MM.1S (cell line): Measurements from ENCODE around the gene RASGRP1.

Source experiments
- DNase-seq: peaks from one replicate; pipeline ENCODE4 v3.0.0-alpha.2; 2015
- H2AFZ ChIP-seq: fragments of 300-600 bp; sonication (generic); 2 replicates; pipeline ENCODE4 v1.6.0; 2016; ENCODE audit warnings: antibody characterized with exemption, low read length
- H3F3A ChIP-seq: fragments of 300-600 bp; sonication (generic); 2 replicates; pipeline ENCODE4 v1.6.1; 2016; ENCODE audit warnings: mild to moderate bottlenecking, antibody characterized with exemption, low read length, moderate library complexity, mixed read lengths; ENCODE audit not compliant: insufficient read depth
- H3K27ac ChIP-seq: fragments of 300-600 bp; sonication (generic); 2 replicates; pipeline ENCODE4 v1.5.1; 2016; ENCODE audit warnings: mild to moderate bottlenecking, low read length
- H3K27me3 ChIP-seq: fragments of 300-600 bp; sonication (generic); replicated peaks from 2 replicates; pipeline ENCODE4 v1.6.0; 2016; ENCODE audit warnings: low read length; ENCODE audit not compliant: insufficient read depth
- H3K36me3 ChIP-seq: fragments of 300-600 bp; sonication (generic); replicated peaks from 2 replicates; pipeline ENCODE4 v1.6.1; 2016; ENCODE audit warnings: mild to moderate bottlenecking, low read length, mixed read lengths; ENCODE audit not compliant: insufficient read depth
- H3K4me1 ChIP-seq: fragments of 300-600 bp; sonication (generic); 2 replicates; pipeline ENCODE4 v1.6.1; 2016; ENCODE audit warnings: low read length, mixed read lengths
- H3K4me2 ChIP-seq: fragments of 300-600 bp; sonication (generic); 2 replicates; pipeline ENCODE4 v1.6.0; 2016; ENCODE audit warnings: low read depth, low read length
- H3K4me3 ChIP-seq: fragments of 300-600 bp; sonication (generic); 2 replicates; pipeline ENCODE4 v1.5.1; 2016; ENCODE audit warnings: low read length, mixed read lengths
- H3K79me2 ChIP-seq: fragments of 300-600 bp; sonication (generic); 2 replicates; pipeline ENCODE4 v1.6.1; 2016; ENCODE audit warnings: mixed run types, low read length, mixed read lengths
- H3K9ac ChIP-seq: fragments of 300-600 bp; sonication (generic); 2 replicates; pipeline ENCODE4 v1.6.1; 2016; ENCODE audit warnings: low read length, mixed read lengths
- H3K9me2 ChIP-seq: fragments of 300-600 bp; sonication (generic); replicated peaks from 2 replicates; pipeline ENCODE4 v1.6.1; 2016; ENCODE audit warnings: mild to moderate bottlenecking, low read length, mixed read lengths; ENCODE audit not compliant: insufficient read depth
- H3K9me3 ChIP-seq: fragments of 300-600 bp; sonication (generic); replicated peaks from 2 replicates; pipeline ENCODE4 v1.6.1; 2016; ENCODE audit warnings: mild to moderate bottlenecking, low read length, mixed read lengths; ENCODE audit not compliant: insufficient read depth
- H4K20me1 ChIP-seq: fragments of 300-600 bp; sonication (generic); 2 replicates; pipeline ENCODE4 v1.6.1; 2016; ENCODE audit warnings: mild to moderate bottlenecking, low read length, moderate library complexity, mixed read lengths; ENCODE audit not compliant: insufficient read depth
- EZH2 ChIP-seq: fragments of 300-600 bp; sonication (generic); optimal IDR thresholded peaks from 2 replicates; pipeline ENCODE3; 2017; ENCODE audit warnings: low read depth, mild to moderate bottlenecking, antibody characterized with exemption, low read length, mixed read lengths
- EZH2phosphoT487 ChIP-seq: fragments of 300-600 bp; sonication (generic); IDR thresholded peaks from 2 replicates; pipeline ENCODE4 v1.6.1; 2018; ENCODE audit warnings: antibody characterized with exemption, low read length
- TF ChIP-seq, protein P1 (sequence below): fragments of 300-600 bp; sonication (generic); IDR thresholded peaks from 2 replicates; pipeline ENCODE4 v1.5.1; 2016; ENCODE audit warnings: antibody characterized with exemption, low read length, mixed read lengths

Gene RASGRP1

DNA sequence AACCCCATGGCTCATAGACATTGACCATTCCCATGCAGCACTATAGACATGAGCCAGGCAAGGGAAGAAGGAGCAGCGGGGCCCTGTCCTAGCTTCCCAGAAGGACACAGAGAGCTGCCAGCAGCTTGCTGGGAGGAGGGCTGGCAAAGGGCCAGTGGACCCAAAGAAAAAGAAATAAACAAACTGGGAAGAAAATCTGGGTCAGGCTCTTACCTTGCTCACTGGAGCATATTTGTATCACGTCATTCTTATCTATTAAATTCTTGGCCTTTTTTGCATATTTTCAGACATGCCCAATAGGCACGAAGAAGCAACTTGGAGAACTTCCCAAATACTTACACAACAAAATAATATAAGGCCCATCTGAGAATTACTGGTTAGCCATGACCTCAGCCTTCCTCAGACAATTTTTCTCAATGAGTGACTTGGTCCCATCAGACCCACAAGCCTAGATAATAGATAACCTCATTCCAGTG, 28.4 kb downstream of the RASGRP1 start:
- Histone ChIP-seq H3K9ac (no peak overlapping the region), H3K27me3 (no peaks in the 10 kb centered on the region), H3F3A (no peaks in the 10 kb centered on the region), H3K4me1 (no peaks in the 10 kb centered on the region), H2AFZ (no peak overlapping the region), H3K4me2 (no peak overlapping the region), H4K20me1 (no peaks in the 10 kb centered on the region), H3K27ac (no peak overlapping the region), H3K4me3 (no peak overlapping the region), H3K79me2 (no peaks in the 10 kb centered on the region), H3K9me2 (no peaks in the 10 kb centered on the region), H3K36me3 (no peaks in the 10 kb centered on the region), H3K9me3 (no peaks in the 10 kb centered on the region)
- TF ChIP-seq, protein P1, sequence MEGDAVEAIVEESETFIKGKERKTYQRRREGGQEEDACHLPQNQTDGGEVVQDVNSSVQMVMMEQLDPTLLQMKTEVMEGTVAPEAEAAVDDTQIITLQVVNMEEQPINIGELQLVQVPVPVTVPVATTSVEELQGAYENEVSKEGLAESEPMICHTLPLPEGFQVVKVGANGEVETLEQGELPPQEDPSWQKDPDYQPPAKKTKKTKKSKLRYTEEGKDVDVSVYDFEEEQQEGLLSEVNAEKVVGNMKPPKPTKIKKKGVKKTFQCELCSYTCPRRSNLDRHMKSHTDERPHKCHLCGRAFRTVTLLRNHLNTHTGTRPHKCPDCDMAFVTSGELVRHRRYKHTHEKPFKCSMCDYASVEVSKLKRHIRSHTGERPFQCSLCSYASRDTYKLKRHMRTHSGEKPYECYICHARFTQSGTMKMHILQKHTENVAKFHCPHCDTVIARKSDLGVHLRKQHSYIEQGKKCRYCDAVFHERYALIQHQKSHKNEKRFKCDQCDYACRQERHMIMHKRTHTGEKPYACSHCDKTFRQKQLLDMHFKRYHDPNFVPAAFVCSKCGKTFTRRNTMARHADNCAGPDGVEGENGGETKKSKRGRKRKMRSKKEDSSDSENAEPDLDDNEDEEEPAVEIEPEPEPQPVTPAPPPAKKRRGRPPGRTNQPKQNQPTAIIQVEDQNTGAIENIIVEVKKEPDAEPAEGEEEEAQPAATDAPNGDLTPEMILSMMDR, result no peak
- TF ChIP-seq EZH2 (no peak), EZH2phosphoT487 (no peak)
- DNase-seq, result no peak

DNA sequence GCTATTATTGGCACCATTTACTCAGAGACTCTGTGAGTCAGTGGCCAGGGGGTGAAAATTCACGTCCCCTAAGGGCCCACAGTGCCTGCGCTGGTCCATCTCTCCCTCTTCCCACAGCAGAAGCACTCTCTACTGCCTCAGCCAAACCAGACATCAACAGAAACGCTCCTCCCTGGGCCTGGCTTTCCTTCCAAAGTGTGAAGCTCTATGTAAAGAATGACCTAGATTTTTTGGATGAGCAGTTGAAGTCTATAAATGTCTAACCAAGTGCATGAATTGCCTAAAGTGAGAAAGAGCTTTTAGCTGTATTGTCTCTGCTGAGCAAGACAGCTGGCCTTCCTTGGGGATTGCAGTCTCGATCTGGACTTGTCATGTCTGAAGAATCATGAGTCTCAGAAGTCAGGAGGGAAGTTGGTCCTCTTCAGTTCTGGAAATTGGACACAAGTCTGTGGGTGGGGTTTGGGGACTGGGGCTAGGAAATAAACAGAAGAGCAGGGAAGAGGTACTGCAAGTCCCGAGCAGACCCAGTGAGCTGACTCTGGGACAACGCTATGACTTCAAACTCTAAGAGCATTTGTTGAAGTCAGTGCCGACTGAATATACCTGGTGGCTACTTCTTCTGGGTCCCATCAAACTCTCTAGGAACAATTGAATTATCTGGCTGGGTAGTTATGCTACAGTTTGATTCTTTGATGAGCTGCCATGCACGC, 29.0 kb downstream of the RASGRP1 start:
- H3K27ac ChIP-seq, result no peak overlapping the region
- no peaks in the 10 kb centered on the region for H3F3A ChIP-seq
- H3K79me2 ChIP-seq, result no peaks in the 10 kb centered on the region
- no peak overlapping the region for H2AFZ ChIP-seq
- no peaks in the 10 kb centered on the region for H3K9me3 ChIP-seq
- TF ChIP-seq, protein P1, result no peak
- TF ChIP-seq EZH2 (no peak), EZH2phosphoT487 (no peak)
- DNase-seq, result no peak
- H4K20me1 ChIP-seq, result no peaks in the 10 kb centered on the region
- no peak overlapping the region for H3K4me3 ChIP-seq
- no peaks in the 10 kb centered on the region for H3K4me1 ChIP-seq
- no peaks in the 10 kb centered on the region for H3K9me2 ChIP-seq
- H3K36me3 ChIP-seq, result no peaks in the 10 kb centered on the region
- H3K4me2 ChIP-seq, result no peak overlapping the region
- no peak overlapping the region for H3K9ac ChIP-seq
- H3K27me3 ChIP-seq, result no peaks in the 10 kb centered on the region

DNA sequence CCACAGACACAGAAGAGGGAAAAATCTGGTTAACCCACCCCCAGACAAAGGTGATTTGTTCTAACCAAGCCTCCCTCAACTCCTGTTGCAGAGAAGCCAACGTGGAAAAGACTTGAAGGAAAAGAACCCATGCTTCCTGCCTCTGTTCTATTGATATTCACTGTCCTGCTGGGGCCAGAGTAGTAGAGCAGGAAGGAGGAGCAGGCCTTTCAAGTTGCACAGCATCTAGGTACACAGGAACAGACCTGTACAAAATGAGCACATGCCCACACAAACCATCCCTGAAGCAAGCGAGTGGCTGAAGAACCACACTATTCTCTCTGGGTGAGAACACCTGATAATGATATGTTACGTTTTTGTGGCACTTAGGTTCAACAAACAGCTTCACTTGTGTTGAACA, 29.9 kb downstream of the RASGRP1 start:
- Histone ChIP-seq H3K27me3 (no peaks in the 10 kb centered on the region), H3K9me2 (no peaks in the 10 kb centered on the region)

More for the DNA sequence above, 29.9 kb downstream of the RASGRP1 start:
- no peaks in the 10 kb centered on the region for H3F3A ChIP-seq
- H3K27ac ChIP-seq, result no peak overlapping the region
- no peak overlapping the region for H2AFZ ChIP-seq
- no peaks in the 10 kb centered on the region for H3K36me3 ChIP-seq
- TF ChIP-seq EZH2phosphoT487 (no peak), EZH2 (no peak)
- TF ChIP-seq, protein P1, result no peak
- no peaks in the 10 kb centered on the region for H4K20me1 ChIP-seq
- no peak for DNase-seq
- no peak overlapping the region for H3K9ac ChIP-seq
- H3K79me2 ChIP-seq, result no peaks in the 10 kb centered on the region
- no peaks in the 10 kb centered on the region for H3K4me1 ChIP-seq
- H3K9me3 ChIP-seq, result no peaks in the 10 kb centered on the region
- no peak overlapping the region for H3K4me3 ChIP-seq
- no peak overlapping the region for H3K4me2 ChIP-seq
